BJ (cell line): ENCODE results near the gene RILPL2. TPM values are rescaled to one million over a fixed set of nuclear protein-coding genes. Genes with fewer than 3 reads are reported as not detected.
"Not testable (repeated sequence)": the region's sequence is repeated elsewhere in the genome, so short reads cannot be mapped to it uniquely, and the experiment has no call there.

ENCODE experiments used
- CTCF ChIA-PET: fragments of 350-600 bp; formaldehyde crosslinking; extraction: SDS; loops from one replicate; lab custom pipeline; 2021; ENCODE audit warnings: antibody characterized with exemption, inconsistent platforms; lab: Yijun Ruan, JAX
- POLR2A ChIA-PET: fragments of 300-600 bp; sonication (Branson Sonifier 250); formaldehyde crosslinking; extraction: SDS; loops from one replicate; lab custom pipeline; 2021; ENCODE audit warnings: antibody characterized with exemption; lab: Charles Lee
- DNase-seq: peaks from one replicate; pipeline ENCODE4 v3.0.0-alpha.2; 2011; ENCODE audit warnings: low read depth
- H3K27me3 ChIP-seq: 2 replicates; pipeline ENCODE4 v1.6.0; 2011; ENCODE audit warnings: low read length; ENCODE audit not compliant: control insufficient read depth, insufficient read depth
- H3K36me3 ChIP-seq: 2 replicates; pipeline ENCODE4 v1.5.1; 2011; ENCODE audit warnings: low read length; ENCODE audit not compliant: control insufficient read depth, insufficient read depth
- H3K4me3 ChIP-seq: 2 replicates; pipeline ENCODE4 v1.5.1; 2011; ENCODE audit warnings: low read depth, mild to moderate bottlenecking, control low read depth, low read length
- polyA plus RNA-seq: library from polyadenylated mRNA; depleted of rRNA; stranded (reverse); fragments of >200 nt; gene quantifications from 2 replicates; pipeline ENCODE4 v1.2.3, GENCODE V29; 2011
- TF ChIP-seq, protein P1 (sequence below): IDR thresholded peaks from 2 replicates; pipeline ENCODE4 v1.5.1; 2011; ENCODE audit warnings: low read depth, mild to moderate bottlenecking, control low read depth, inconsistent platforms, low read length, moderate library complexity; ENCODE audit not compliant: insufficient read depth

The RILPL2 gene
- polyA plus RNA-seq, 1 experiment, result 6.8 TPM

DNA sequence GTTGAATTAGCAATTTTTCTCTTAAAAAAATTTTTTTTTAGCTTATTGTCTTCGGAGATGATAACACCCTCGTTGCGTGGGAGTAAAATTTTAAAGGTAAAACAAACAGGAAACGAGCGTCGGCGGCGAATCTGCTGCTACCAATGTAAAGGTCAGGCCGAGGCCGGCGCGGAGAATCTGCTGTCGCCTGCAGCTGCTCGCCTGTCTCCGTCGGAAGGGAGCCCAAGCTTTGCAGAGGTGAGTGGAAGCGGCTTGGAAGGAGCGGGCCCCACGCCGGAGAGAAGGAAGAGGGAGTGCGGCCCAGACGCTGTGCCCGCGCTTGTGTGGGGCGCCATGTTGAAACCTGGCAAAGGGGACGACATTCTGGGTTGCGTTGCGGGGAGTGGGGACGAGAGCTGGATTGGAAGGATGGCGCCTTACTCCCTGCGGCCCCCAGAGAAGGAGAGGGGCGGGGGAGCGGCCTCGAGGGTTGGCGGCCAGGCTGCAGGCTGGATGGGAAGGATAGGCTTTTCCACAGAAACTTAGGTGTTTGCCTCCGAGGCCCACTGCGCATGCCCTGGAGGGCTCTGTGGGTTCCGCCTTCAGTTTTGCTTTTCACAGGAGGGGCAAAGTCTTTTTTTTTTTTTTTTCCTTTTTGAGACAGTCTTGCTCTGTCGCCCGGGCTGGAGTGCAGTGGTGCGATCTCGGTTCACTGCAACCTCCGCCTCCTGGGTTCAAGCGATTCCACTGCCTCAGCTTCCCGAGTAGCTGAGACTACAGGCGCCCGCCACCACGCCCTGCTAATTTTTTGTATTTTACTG is 21.7 kb upstream of the RILPL2 start, which contains the start of gene SNRNP35:
TSS of gene SNRNP35 (plus strand) at position 160 of the 800 bp plus-strand sequence. CDS start 7,402 bp downstream, outside the sequence.
- POLR2A ChIA-PET, result interaction anchor here (0.5 kb wide), 1 partner anchor 12 kb away, joined by 19 read pairs; no protein-coding TSS in a partner anchor
- Histone ChIP-seq H3K27me3 (no peaks in the 10 kb centered on the region), H3K4me3 (peak within 1 kb of the TSS; percentile 88), H3K36me3 (no peaks in the 10 kb centered on the region; the same call in 1 of the 2 replicates)
- DNase-seq, result no peak
- TF ChIP-seq, protein P1, sequence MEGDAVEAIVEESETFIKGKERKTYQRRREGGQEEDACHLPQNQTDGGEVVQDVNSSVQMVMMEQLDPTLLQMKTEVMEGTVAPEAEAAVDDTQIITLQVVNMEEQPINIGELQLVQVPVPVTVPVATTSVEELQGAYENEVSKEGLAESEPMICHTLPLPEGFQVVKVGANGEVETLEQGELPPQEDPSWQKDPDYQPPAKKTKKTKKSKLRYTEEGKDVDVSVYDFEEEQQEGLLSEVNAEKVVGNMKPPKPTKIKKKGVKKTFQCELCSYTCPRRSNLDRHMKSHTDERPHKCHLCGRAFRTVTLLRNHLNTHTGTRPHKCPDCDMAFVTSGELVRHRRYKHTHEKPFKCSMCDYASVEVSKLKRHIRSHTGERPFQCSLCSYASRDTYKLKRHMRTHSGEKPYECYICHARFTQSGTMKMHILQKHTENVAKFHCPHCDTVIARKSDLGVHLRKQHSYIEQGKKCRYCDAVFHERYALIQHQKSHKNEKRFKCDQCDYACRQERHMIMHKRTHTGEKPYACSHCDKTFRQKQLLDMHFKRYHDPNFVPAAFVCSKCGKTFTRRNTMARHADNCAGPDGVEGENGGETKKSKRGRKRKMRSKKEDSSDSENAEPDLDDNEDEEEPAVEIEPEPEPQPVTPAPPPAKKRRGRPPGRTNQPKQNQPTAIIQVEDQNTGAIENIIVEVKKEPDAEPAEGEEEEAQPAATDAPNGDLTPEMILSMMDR, result no peak
- CTCF ChIA-PET, result interaction anchor here (0.6 kb wide), 1 partner anchor 95 kb away, joined by 3 read pairs; no protein-coding TSS in a partner anchor

DNA sequence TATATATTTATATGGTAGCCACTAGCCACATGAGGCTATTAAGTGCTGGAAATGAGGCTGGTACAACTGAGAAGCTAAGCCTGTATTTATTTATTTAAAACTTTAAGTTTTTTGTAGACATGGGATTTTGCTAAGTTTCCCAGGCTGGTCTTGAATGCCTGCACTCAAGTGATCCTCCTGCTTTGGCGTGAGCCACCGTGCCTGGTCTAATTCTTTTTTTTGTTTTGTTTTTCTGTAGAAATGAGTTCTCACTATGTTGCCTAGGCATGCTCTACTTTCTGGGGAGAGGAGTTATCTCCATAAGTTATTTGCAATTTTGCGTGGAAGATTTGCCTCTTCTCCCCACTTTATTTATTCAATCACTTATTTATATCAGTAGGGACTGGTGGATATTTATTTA is 16.7 kb upstream of the RILPL2 start:
- Histone ChIP-seq H3K36me3 (no peaks in the 10 kb centered on the region), H3K4me3 (no peak overlapping the region), H3K27me3 (no peaks in the 10 kb centered on the region)
- CTCF ChIA-PET, result no interaction called here
- POLR2A ChIA-PET, result no interaction called here
- TF ChIP-seq, protein P1, result no peak
- no peak for DNase-seq

DNA sequence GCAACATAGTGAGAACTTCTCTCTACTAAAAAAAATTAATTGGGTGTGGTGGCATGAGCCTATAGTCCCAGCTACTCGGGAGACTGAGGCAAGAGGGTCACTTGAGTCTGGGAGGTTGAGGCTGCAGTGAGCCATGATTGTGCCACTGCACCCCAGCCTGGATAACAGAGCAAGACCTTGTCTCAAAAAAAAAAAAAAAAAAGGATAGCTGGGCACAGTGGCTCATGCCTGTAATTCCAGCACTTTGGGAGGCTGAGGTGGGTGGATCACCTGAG is 15.7 kb upstream of the RILPL2 start:
- DNase-seq, H3K4me3 ChIP-seq, CTCF ChIA-PET, H3K27me3 ChIP-seq, H3K36me3 ChIP-seq: not testable (repeated sequence)
- POLR2A ChIA-PET, result interaction anchor here (0.6 kb wide), 1 partner anchor 17 kb away, joined by 3 read pairs; no protein-coding TSS in a partner anchor

DNA sequence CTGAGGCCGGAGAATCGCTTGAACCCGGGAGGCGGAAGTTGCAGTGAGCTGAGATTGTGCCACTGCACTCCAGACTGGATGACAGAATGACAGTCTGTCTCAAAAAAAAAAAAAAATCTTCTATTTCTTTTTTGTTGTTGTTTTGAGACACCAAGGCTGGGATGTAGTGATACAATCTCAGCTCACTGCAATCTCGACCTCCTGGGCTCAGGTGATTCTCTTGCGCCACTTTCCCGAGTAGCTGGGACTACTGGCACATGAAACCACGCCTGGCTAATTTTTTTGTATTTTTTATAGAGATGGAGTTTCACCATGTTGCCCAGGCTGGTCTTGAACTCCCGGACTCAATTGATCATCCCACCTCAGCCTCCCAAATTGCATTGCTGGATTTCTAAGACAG is 14.2 kb upstream of the RILPL2 start:
- no peak overlapping the region for H3K4me3 ChIP-seq
- TF ChIP-seq, protein P1, result no peak
- no peak for DNase-seq
- CTCF ChIA-PET, result no interaction called here
- no peaks in the 10 kb centered on the region for H3K36me3 ChIP-seq
- POLR2A ChIA-PET, result no interaction called here
- no peaks in the 10 kb centered on the region for H3K27me3 ChIP-seq

DNA sequence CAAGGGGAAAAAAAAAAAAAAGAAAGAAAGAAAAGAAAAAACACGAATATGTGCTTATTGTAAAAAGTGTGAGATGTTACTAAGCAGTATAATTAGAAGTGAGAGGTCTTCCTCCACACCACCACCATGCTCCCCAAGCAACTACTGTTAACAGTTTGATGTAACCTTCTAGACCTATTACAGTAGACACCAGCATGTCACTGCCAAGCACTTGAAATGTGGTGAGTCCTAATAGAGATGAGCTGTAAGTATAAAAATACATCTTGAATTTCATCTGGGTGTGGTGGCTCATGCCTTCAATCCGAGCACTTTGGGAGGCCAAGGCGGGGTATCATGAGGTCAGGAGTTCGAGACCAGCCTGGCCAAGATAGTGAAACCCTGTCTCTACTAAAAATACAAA is 13.4 kb upstream of the RILPL2 start:
- no peaks in the 10 kb centered on the region for H3K27me3 ChIP-seq
- no peak for DNase-seq
- TF ChIP-seq, protein P1, result no peak
- CTCF ChIA-PET, result no interaction called here
- POLR2A ChIA-PET, result no interaction called here
- H3K36me3 ChIP-seq, result no peaks in the 10 kb centered on the region
- no peak overlapping the region for H3K4me3 ChIP-seq
